Right renal pelvis (tissue), 4 donors: ENCODE data around the gene KCNK3. TPM values are rescaled to one million over a fixed set of nuclear protein-coding genes. Genes with fewer than 3 reads are reported as not detected.
A peak's percentile ranks its signal among the peaks of the same experiment; 100 is the strongest.

Source experiments
- DNase-seq, 4 donors: peaks; one replicate each; pipeline ENCODE4 v3.0.0-alpha.2; 2013; ENCODE audit warnings: low read depth in 4 of 4, low spot score in 3 of 4, missing footprints in 1 of 4
- polyA plus RNA-seq, 4 donors: library from polyadenylated mRNA; unstranded; fragments of 120-200 nt; gene quantifications; one replicate each; pipeline ENCODE4 v1.2.1, GENCODE V29; 2013; ENCODE audit not compliant: insufficient read length in 4 of 4

The KCNK3 gene
- polyA plus RNA-seq, 4 donors: 0.97 to 5.0 (median 1.6) TPM

GRCh38 chr2:26710145-26710544 lies 17.6 kb downstream of the KCNK3 start:
- DNase-seq: no peak

- DNase-seq: no peak
Measured at GRCh38 chr2:26710743-26711456, 18.4 kb downstream of the KCNK3 start.

GRCh38 chr2:26711457-26712161 lies 19.1 kb downstream of the KCNK3 start:
- no peak for DNase-seq

GRCh38 chr2:26712486-26713465 lies 20.3 kb downstream of the KCNK3 start:
- DNase-seq: no peak

- no peak for DNase-seq
Measured at GRCh38 chr2:26715528-26716270, 23.2 kb downstream of the KCNK3 start.

- DNase-seq: no peak
Measured at GRCh38 chr2:26716340-26716739, 23.8 kb downstream of the KCNK3 start.

GRCh38 chr2:26716769-26717168 lies 24.2 kb downstream of the KCNK3 start:
- DNase-seq: no peak

- no peak for DNase-seq
Measured at GRCh38 chr2:26717362-26717761, 24.8 kb downstream of the KCNK3 start.

- no peak for DNase-seq
Measured at GRCh38 chr2:26718949-26719686, 26.6 kb downstream of the KCNK3 start.

GRCh38 chr2:26720322-26721114 lies 28.0 kb downstream of the KCNK3 start:
- DNase-seq: peak in 1 of 4 donors; percentile 32

- DNase-seq: no peak
Measured at GRCh38 chr2:26721115-26722032, 28.9 kb downstream of the KCNK3 start.

GRCh38 chr2:26722328-26722727 lies 29.8 kb downstream of the KCNK3 start:
- no peak for DNase-seq

- DNase-seq: no peak
Measured at GRCh38 chr2:26722911-26723310, 30.4 kb downstream of the KCNK3 start.

GRCh38 chr2:26723475-26723874 lies 31.0 kb downstream of the KCNK3 start:
- no peak for DNase-seq

GRCh38 chr2:26723991-26724750 lies 31.6 kb downstream of the KCNK3 start:
- DNase-seq: no peak

GRCh38 chr2:26724784-26725520 lies 32.4 kb downstream of the KCNK3 start:
- DNase-seq: no peak

- DNase-seq: no peak
Measured at GRCh38 chr2:26725521-26725820, 32.9 kb downstream of the KCNK3 start.
